Upper lobe of right lung (tissue), 1 donor: ENCODE results near the gene CCDC187. TPM values are rescaled to one million over a fixed set of nuclear protein-coding genes. Genes with fewer than 3 reads are reported as not detected.

Source experiments
- ATAC-seq: fragments of 200-7000 bp; cut with Tn5 transposase; one replicate; pipeline ENCODE4 v1.9.1; 2020; ENCODE audit warnings: mild to moderate bottlenecking, moderate library complexity
- DNase-seq: peaks from one replicate; pipeline ENCODE4 v3.0.0-alpha.2; 2020
- H3K27ac ChIP-seq: fragments of 200-600 bp; one replicate; pipeline ENCODE4 v1.8.0; 2022
- H3K27me3 ChIP-seq: fragments of 200-600 bp; one replicate; pipeline ENCODE4 v1.8.0; 2022; ENCODE audit warnings: mild to moderate bottlenecking
- H3K36me3 ChIP-seq: fragments of 200-600 bp; one replicate; pipeline ENCODE4 v1.8.0; 2022
- H3K4me1 ChIP-seq: fragments of 200-600 bp; one replicate; pipeline ENCODE4 v1.8.0; 2022
- H3K4me3 ChIP-seq: fragments of 200-600 bp; one replicate; pipeline ENCODE4 v1.8.0; 2022; ENCODE audit warnings: mild to moderate bottlenecking
- H3K9me3 ChIP-seq: fragments of 200-600 bp; one replicate; pipeline ENCODE4 v1.8.0; 2022
- intact Hi-C: fragments of 100-400 bp; cut with DNase I; formaldehyde crosslinking; loops from one replicate; pipeline ENCODE4 v1.11.0; 2022
- total RNA-seq: library from RNA; stranded (reverse); fragmentation: NEBNext Ultra II Directional; extraction: Animal tissue kit (Norgen Biotek cat#: 25700); gene quantifications from one replicate; pipeline ENCODE4 v1.2.1, GENCODE V29; 2021
- TF ChIP-seq, protein P1 (sequence below): fragments of 200-600 bp; IDR thresholded peaks from one replicate; pipeline ENCODE4 v1.8.0; 2022; ENCODE audit warnings: antibody characterized with exemption
- donor health status: DM: no; HTN: yes; CAD: no; lungs with severe emphysema.

Gene CCDC187
- total RNA-seq, 1 donor from 2014 or later = 0.09 TPM

DNA sequence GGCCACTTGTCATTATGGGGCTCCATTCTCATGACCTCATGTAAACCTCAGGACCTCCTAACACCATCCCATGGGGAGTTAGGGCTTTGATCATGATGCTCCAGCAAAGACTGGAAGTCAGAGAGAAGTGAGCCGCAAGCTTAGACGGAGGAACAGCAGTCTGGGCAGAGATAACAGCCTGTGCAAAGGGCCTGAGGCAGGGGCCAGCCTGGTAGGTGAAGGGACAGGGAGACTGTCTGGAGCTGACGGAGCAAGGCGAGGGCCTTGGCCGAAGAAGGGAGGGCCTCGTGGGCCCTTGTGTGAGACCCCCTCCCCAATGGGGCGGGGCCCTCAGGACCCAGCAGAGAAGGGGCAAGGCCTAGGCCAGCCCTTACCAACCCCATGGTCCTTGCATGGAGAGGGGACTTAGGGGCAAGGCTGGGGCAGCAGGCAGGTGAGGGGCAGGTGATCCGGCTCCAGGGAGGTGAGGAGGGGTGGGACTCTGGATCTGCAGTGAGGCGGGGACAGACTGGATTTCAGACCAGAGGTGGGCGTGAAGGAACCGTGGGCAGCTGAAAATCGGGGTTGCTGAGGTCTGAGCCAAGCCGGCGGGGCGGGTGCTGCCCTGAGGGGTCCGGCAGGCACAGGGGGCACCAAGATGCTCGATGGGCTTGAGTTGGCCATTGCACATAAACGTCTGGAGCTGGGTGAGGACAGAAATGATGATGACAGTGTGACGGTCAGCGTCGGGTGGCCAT is 40.8 kb upstream of the CCDC187 start:
- no peak for ATAC-seq
- Histone ChIP-seq H3K4me1 (peaks cover 24% of the 10 kb centered on the region), H3K27ac (peak overlapping the region; percentile 72), H3K4me3 (no peak overlapping the region), H3K36me3 (no peaks in the 10 kb centered on the region), H3K9me3 (no peaks in the 10 kb centered on the region), H3K27me3 (no peaks in the 10 kb centered on the region)
- TF ChIP-seq, protein P1, sequence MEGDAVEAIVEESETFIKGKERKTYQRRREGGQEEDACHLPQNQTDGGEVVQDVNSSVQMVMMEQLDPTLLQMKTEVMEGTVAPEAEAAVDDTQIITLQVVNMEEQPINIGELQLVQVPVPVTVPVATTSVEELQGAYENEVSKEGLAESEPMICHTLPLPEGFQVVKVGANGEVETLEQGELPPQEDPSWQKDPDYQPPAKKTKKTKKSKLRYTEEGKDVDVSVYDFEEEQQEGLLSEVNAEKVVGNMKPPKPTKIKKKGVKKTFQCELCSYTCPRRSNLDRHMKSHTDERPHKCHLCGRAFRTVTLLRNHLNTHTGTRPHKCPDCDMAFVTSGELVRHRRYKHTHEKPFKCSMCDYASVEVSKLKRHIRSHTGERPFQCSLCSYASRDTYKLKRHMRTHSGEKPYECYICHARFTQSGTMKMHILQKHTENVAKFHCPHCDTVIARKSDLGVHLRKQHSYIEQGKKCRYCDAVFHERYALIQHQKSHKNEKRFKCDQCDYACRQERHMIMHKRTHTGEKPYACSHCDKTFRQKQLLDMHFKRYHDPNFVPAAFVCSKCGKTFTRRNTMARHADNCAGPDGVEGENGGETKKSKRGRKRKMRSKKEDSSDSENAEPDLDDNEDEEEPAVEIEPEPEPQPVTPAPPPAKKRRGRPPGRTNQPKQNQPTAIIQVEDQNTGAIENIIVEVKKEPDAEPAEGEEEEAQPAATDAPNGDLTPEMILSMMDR = no peak
- DNase-seq = no peak
- intact Hi-C loops = no loop called here

DNA sequence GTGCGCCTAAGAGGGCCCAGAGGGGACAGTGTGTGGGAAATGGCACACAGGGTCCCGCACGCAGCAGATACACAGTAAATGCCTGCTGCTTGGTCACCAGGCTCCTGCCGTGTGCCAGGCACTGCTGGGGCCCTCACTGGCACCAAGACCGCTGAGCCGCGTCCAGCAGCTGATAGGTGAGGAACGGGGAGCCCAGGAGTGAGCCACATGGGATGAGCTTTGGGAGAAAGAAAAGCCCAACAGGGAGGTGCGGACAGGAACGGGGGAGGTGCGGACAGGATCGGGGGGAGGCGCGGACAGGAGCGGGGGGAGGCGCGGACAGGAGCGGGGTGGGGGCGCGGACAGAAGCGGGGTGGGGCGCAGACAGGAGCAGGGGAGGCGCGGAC is 40.0 kb upstream of the CCDC187 start:
- TF ChIP-seq, protein P1 = no peak
- ATAC-seq (no peak), DNase-seq (no peak)
- H3K27me3 ChIP-seq = no peaks in the 10 kb centered on the region
- H3K27ac ChIP-seq = peak overlapping the region; percentile 30
- no peaks in the 10 kb centered on the region for H3K36me3 ChIP-seq
- H3K9me3 ChIP-seq = no peaks in the 10 kb centered on the region
- H3K4me1 ChIP-seq = peaks cover 24% of the 10 kb centered on the region
- intact Hi-C loops = no loop called here
- no peak overlapping the region for H3K4me3 ChIP-seq

DNA sequence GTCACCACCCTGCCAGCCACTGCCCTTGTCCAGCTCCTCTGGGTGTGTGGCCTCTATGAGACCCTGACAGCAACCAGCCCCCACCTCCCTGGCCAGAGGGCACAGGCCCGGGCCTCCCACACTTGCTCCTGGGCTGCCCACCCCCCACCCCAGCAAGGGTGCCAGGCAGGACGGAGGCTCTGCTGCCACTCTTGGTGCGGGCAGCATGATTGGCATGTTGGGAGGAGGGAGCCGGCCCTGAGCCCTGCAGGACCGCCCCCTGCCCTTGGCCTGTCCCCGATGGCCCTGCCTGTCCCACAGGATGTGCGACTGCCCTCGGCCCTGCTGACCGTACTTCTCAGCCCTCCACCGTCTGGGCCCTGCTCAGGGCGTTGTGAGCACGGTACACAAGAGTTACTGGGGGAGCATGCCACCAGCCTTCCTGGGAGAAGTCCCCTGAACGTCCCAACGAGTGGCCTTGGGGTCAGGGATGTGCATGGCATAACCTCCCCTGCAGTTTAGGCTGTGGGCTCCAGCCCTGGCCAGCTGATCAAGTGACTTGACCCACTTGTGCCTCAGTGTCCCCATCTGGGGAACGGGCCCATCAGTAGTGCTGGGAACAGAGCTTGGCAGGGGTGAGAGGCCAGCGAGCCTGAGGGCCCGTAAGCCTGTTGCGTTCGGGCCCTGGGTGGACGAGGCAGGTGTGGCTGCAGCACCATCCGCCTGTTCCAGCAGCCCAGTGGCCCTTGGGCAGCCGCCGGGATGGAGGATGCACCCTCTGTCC is 39.4 kb upstream of the CCDC187 start:
- H3K4me3 ChIP-seq = no peak overlapping the region
- no peak for ATAC-seq

DNA sequence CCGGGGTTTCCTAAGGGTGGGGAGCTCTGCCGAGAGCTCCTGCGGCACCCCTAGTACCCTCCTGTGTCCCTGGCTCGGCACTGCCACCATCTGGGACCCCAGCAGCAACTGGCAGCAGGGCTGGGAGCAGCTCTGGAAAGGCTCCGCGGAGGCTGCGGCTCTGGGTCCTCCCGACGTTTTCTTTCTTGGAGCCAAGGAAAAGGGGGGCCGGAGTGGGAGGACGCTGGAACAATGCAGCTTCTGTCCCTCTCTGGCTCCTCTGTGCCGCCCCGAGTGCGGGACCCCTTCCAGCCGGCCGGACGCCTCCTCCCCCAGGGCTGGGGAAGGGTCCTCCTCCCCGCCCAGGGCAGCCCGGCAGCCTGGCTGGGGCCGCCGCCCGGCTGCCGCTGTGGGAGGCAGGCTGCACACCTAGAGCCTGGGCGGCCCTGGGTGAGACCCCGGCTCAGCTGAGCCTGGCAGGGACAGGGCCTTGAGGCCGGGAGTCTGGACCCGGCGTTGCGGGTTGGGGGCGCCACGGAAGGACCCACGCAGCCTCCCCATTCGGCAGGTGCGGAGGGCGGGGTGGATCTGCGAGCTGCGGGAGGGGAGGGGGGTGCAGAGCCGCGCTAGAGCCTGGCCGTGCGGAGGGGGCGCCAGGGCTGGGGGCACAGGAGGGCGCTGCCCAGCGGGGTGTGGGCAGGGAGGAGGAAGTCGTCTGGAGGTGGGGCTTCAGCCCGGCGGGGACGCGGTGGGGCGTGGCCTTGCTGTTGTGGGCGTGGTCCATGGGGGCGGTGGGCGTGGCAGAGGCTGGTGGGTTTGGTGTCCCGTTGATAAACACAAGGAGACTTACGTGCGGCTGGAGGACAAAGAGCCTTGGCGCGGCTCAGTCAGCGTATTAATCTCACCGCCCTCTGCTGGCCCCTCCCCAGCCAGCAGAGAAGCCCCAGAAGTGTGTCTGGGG is 38.6 kb upstream of the CCDC187 start:
- Histone ChIP-seq H3K9me3 (no peaks in the 10 kb centered on the region), H3K4me1 (peaks cover 24% of the 10 kb centered on the region), H3K36me3 (no peaks in the 10 kb centered on the region), H3K27me3 (no peaks in the 10 kb centered on the region), H3K4me3 (peak overlapping the region; percentile 39), H3K27ac (peak overlapping the region; percentile 58)
- intact Hi-C loops = no loop called here
- TF ChIP-seq, protein P1 = no peak
- ATAC-seq (peak; percentile 81), DNase-seq (peak; percentile 92)

More for the DNA sequence above, 39.4 kb upstream of the CCDC187 start:
- DNase-seq = no peak
- Histone ChIP-seq H3K9me3 (no peaks in the 10 kb centered on the region), H3K4me1 (peaks cover 24% of the 10 kb centered on the region), H3K36me3 (no peaks in the 10 kb centered on the region), H3K27ac (peak overlapping the region; percentile 30), H3K27me3 (no peaks in the 10 kb centered on the region)
- TF ChIP-seq, protein P1 = no peak
- intact Hi-C loops = no loop called here

DNA sequence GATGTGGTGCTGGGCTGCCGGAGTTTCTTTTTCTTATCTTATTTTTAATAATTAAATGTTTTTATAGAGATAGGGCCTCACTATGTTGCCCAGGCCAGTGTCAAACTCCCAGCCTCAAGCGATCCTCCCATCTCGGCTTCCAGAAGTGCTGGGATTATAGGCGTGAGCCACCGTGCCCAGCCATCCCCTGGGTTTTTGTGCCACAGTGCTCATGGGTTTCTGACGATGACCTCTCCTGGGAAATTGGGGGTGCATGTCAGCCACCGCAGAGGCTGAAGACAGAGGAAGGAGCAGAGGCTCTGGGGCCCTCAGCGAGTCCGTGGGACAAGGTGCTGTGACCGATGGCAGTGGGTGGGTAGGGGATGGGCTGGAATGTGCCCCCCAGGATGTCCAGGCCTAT is 37.9 kb upstream of the CCDC187 start:
- TF ChIP-seq, protein P1 = no peak

More for the DNA sequence above, 37.9 kb upstream of the CCDC187 start:
- H3K4me3 ChIP-seq = no peak overlapping the region
- peaks cover 24% of the 10 kb centered on the region for H3K4me1 ChIP-seq
- no peaks in the 10 kb centered on the region for H3K9me3 ChIP-seq
- H3K36me3 ChIP-seq = no peaks in the 10 kb centered on the region
- no peak for DNase-seq
- ATAC-seq = no peak
- intact Hi-C loops = no loop called here
- no peaks in the 10 kb centered on the region for H3K27me3 ChIP-seq
- no peak overlapping the region for H3K27ac ChIP-seq
